Measurements from ENCODE around the gene BPIFB3.

The BPIFB3 gene

GRCh38 chr20:33062825-33063149 lies 9.1 kb downstream of the BPIFB3 start:
- no peak for DNase-seq (ENCODE audit: low read depth)

DNA sequence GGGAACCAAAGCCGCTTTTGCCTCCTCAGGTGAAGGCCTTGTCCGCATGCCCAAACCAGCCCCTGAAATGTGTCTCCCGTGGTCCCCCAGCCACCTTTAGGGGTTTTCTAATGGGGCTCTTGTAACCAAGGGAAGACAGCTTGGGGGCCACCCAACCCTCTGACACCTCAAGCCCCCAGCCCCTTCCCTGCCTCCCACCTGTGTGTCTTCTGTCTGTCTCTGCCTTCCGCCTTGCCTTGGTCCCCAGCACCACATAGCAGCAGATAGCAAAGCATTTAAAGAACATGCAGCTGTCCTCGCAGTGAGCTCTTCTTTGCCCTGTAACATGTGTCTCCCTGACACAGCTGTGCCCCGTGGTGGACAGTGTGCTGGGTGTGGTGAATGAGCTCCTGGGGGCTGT lies 9.6 kb downstream of the BPIFB3 start:
- no peak for DNase-seq (ENCODE audit: low read depth)

DNA sequence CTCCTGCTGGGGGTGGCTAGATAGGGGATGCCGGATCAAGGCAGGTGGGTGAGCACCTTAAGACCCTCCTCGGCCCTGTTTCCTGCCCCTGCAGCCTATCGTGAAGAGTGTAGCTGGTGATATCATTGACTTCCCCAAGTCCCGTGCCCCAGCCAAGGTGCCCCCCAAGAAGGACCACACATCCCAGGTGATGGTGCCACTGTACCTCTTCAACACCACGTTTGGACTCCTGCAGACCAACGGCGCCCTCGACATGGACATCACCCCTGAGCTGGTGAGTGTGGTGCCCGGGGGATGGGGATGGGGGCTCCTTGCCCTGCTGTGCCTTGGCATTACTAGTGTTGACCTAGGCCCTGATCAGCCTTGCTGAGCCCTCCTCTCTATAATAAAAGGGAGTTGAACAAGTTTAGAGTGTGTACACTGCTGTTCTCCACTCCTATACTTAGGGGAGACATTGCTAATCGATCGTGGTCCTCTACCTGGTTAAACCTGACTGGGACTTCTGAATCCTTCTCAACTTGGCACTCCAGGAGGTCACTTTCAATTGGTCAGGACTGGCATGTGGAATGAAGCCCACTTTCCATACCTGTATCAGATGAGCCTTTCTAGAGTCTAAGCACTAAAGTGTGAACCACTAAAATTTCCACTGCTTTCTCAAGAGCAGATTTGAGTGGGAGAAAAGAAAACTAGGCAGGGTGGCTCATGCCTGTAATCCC lies 11.0 kb downstream of the BPIFB3 start:
- no peak for DNase-seq (ENCODE audit: low read depth)

GRCh38 chr20:33065785-33066184 lies 12.1 kb downstream of the BPIFB3 start:
- DNase-seq (ENCODE audit: low read depth) = no peak

GRCh38 chr20:33067806-33068205 lies 14.1 kb downstream of the BPIFB3 start:
- no peak for DNase-seq (ENCODE audit: low read depth)

DNA sequence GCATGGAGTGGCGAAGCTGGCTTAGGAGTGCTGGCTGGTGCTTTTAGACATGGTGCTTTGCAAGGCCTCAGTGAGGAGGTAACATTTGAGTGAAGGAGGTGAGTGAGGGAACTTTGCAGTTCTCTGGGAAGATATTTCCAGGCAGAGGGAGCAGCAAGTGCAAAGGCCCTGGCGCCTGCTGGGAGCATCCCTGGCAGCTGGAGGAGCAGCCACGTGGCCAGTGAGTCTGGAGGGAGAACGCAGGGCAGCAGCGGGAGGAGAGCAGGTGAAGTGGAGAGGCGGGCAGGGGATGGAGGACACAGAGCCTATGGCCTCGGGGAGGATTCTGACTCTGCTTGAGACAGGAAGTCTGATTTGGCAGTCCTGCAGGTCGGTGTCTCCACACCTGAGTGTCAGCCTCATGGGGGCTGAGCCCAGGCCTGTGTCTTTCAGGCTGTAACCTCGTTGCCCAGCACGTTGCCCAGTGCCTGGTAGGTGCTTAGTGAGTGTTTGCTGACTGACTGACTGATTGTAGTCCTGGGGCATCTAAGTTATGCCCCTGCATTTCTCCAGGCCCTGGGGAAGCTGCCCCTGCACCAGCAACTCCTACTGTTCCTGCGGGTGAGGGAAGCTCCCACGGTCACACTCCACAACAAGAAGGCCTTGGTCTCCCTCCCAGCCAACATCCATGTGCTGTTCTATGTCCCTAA lies 14.7 kb downstream of the BPIFB3 start:
- DNase-seq (ENCODE audit: low read depth) = no peak

DNA sequence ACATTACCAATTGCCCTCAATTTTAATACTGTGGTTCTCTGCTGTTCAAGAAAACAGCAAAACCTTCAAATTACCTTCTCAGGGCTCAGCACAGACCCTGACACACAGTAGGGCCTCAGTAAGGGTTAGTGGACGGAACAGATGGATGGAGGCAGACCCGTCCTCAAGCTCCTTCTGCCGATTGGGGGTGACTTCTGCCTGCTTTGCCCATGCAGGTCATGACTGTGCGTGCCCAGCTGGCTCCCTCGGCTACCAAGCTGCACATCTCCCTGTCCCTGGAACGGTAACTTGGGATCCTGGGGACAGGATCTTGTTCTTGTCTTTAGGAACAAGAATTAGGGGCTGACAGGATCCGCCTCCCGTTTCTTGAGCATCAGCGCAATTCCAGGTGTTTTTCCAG lies 16.0 kb downstream of the BPIFB3 start:
- DNase-seq (ENCODE audit: low read depth) = no peak

- no peak for DNase-seq (ENCODE audit: low read depth)
Observed at GRCh38 chr20:33070111-33071053, 16.7 kb downstream of the BPIFB3 start.

DNA sequence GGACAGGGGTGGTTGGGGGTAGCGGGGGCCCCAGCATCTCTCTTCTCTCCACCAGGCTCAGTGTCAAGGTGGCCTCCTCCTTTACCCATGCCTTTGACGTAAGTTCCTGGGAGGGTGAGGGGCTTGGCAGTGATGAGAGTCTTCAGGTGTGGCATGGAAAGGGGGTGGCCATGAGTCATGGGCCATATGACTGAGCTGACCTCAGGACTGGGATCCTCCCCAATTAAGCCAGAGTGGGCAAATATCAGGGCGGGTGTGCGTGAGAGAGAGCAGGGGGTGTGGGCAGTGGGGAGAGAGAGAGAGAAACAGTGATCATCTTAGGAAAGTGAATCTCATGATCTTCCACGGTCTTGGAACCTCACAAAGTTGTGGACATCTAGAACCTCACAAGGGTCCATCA lies 17.5 kb downstream of the BPIFB3 start:
- DNase-seq (ENCODE audit: low read depth) = no peak

DNA sequence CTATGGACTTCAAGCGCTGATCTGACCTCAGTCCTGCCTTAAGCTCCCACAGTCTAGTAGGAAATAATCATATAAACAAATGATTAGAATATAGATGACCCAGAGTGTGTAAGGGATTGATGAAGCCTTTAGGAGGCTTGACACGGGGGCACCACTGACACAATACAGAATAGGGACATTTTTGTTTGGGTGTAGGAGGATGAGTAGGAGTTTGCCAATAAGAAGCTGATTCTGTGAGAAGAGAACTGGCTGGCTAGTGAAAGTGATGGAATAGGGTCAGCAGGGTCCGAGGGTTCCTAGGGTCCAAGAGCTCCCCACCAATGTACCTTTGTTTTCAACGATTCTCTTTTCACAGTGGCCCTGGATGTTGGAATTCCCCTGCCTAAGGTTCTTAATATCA lies 18.7 kb downstream of the BPIFB3 start:
- DNase-seq (ENCODE audit: low read depth) = no peak

GRCh38 chr20:33072813-33073212 lies 19.1 kb downstream of the BPIFB3 start:
- DNase-seq (ENCODE audit: low read depth) = no peak

DNA sequence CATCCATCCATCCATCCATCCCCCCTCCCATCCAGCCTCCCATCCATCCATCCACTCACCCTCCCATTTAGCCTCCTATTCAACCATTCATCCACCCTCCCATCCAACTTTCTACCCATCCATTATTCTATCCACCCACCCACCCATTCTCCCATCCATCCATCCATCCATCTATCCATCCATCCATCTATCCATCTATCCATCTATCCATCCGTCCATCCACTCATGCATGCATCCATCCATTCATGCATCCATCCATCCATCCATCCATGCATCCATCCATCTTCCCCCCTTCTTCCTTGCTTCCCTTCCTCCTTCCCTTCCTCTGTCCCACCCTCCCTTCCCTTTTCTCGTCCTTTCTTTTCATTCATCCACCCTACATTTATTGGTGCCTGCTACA lies 21.0 kb downstream of the BPIFB3 start:
- no peak for DNase-seq (ENCODE audit: low read depth)

DNA sequence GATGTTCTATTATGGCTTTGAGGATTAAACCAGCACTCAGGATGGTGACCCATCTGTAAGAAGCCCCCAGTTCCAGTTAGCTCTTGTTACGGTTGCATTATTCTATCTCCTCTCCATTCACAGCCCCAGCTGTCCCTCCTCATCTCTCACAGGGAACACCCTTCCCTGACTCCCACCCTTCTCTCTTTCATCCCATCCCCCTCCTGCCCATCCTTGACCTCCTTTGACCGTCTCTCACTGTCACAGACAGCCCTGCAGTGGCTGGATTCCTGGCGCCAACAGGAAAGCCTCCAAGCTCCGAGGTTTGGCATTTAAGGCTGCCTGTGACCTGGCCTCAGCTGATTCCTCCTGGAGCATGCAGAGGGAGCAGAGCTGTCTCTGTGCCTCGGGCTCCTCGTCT lies 21.6 kb downstream of the BPIFB3 start:
- DNase-seq (ENCODE audit: low read depth) = no peak

DNA sequence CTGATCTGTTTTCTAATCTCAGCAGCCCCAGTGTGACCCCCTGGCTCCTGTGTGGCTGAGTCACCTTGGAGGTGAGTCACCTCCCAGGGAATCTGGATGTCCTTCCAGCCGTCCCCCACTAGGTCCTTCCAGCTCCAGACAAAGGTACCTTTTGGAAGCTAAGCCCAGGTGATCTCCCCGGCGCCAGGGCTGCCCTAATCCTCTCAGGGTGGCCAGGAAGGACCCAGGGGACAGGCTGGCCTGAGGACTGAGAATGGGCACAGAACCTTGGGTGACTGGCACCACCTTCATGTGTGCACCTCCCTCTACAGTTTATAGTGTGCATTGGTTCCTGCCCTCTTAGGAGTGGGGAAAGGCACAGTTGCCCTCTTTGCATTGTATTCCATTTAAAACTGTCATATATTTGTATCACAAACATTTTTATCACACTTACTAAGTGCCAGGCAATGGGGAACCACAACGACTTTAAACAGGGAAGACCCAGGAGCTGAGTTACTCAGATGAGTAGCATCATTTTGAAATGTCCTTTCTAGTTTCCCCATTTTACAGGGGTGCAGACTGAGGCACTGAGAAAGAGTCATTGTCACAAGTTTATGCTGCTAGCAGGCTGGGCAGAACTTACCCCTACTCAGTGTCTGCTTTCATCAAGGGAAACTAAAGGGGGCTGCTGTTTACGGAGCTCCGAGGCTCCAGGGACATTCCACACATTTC lies 23.1 kb downstream of the BPIFB3 start:
- no peak for DNase-seq (ENCODE audit: low read depth)

DNA sequence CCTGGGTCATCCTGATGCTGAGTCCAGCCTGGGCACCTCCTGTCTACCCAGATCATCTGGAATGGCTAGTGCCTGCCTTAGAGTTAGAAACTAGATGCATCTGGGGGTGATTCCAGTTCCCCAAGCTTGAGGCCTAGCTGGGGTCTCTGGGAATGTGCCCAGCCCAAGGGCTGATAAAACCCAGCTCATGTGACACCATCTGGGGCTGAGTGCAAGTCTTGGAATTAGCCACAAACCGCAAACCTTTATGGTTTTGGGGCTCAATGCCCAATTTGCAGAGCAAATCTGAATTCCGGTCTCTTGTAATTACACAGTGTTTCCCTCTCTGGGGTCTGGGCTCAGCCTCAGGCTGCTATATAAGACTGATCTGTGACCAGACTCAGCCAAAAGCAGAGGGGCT lies 25.6 kb downstream of the BPIFB3 start, which contains the start of gene BPIFB4:
TSS of gene BPIFB4 (plus strand) at position 385 of the 400 bp plus-strand sequence. CDS start 1,884 bp downstream, outside the sequence.
- DNase-seq (ENCODE audit: low read depth) = no peak

GRCh38 chr20:33081411-33082154 lies 27.9 kb downstream of the BPIFB3 start:
- no peak for DNase-seq (ENCODE audit: low read depth)

DNA sequence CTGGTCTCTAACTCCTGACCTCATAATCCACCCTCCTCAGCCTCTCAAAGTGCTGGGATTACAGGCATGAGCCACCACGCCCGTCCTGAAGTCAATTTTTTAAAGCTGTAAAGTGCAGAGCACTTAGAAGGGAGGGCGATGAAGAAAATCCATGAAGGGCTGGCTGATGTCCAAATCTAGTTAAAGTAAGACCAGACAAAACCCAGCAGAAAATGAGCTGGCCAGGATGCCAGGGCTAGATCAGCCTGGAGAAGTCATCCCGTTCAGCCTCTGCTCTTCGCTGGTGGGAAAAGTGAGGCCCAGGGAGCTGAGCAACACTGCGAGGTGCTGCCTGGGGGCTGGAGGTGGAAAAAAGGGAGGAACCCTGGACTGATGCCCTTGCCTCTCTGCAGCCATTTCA lies 28.8 kb downstream of the BPIFB3 start:
- no peak for DNase-seq (ENCODE audit: low read depth)

- DNase-seq (ENCODE audit: low read depth) = no peak
Observed at GRCh38 chr20:33083544-33084340, 30.0 kb downstream of the BPIFB3 start.

DNA sequence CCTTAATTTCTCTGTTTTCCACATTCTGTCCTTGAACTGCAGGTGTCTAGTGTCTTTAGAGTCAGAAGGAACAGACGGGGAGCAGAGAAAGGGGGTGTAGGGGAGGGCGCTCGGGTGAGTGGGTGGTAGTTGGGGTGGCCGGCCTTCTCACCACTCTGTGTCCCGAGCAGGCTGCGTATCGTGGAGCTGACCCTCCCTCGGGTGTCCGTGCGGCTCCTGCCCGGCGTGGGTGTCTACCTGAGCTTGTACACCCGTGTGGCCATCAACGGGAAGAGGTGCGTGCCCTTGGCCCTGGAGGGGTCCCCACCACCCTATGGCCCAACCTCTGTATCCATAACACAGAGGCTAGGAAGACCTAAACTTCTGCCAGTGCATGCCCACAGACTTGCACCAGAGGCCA lies 31.0 kb downstream of the BPIFB3 start:
- no peak for DNase-seq (ENCODE audit: low read depth)

DNA sequence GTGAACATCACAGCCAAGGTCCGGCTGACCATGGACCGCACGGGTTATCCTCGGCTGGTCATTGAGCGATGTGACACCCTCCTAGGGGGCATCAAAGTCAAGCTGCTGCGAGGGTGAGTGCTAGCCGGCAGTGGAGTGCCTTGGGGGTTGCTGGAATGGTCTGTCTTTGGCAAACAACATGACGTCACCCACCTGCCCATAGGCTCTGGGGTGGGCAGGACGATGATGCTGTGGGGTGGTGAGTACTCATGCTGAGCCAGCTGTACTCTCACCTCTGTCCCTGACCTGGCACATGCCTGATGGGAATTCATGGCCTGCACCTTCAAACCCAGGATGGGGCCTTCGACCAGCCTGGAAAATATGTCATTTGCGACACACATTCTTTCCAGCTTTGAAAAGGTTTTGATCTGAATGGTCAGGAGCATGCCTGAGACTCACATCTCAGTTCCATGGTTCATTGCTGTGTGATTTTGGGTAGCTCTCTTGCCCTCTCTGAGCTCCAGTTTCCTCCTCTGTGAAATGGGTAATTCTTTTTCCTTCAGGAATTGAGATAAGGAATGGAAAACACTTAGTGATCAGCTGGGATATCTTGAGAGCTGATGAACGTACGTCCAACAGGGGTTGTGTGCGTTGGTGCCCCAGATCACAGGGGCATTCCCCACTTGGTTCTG lies 32.5 kb downstream of the BPIFB3 start:
- DNase-seq (ENCODE audit: low read depth) = no peak
